ENCODE measurements around the gene AMOTL1. TPM values are rescaled to one million over a fixed set of nuclear protein-coding genes. Genes with fewer than 3 reads are reported as not detected.

The AMOTL1 gene
- polyA plus RNA-seq, 1 donor (not counting 4 experiments of a cell fraction or from before 2014, with no cell fraction given), result 86.5 TPM

DNA sequence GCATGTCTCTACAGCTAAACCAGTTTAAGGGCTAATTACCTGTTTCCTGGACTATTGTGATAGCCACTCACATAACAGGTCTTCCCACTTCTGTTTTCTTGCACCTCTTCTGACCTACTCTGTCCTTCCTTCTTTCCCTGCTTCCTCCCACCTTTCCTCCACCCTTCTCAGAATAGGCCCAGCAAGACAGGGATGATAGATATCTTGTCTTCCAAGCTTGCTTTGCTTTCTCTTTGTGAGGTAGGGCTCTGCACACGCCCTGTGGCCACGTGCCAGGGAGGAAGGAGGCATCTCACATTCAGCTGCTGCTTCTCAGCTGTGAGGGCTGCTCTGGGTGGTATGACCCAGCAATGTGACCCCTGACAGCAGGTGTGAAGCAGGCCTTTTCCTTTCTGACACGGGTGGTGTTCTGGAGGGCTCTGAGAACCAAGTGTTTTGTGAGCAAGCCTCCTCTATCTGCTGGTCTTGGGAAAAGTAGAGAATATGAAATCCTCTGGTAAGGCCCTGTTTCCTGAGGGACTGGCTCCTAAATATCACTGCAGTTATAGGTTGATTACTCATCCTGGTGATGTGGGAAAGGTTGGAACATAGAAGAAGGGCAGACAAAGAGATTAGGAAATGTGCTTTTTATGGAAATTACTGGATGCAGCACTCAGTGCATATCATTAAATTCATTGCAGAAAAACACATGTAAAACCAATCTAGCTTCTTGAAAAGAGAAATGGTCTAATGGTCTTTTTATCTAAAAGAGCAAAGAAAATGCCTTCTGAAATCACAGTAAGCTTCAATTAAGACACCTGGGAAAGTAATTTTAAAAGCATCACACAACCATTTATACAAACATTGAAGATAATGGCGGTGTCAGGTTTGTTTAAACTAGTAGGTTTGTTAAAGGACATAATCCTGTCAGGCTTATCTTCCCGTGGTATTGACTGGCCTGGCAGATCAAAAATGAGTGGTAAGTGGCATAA is 8.5 kb downstream of the AMOTL1 start:
- DNase-seq (ENCODE audit: low read depth, low spot score) (no peak), FAIRE-seq (peak; percentile 89)
- peaks cover 69% of the 10 kb centered on the region for H3K4me1 ChIP-seq (ENCODE audit: control insufficient read depth, extremely low read depth, insufficient read depth, low read length)
- H3K9ac ChIP-seq (ENCODE audit: control insufficient read depth, extremely low read depth, insufficient read depth, low read length), result peak overlapping the region; percentile 54
- H3K4me2 ChIP-seq (ENCODE audit: control insufficient read depth, extremely low read depth, insufficient read depth, low read depth, low read length), result peak overlapping the region; percentile 79
- H3K9me3 ChIP-seq (ENCODE audit: control insufficient read depth, low read depth, low read length), result no peaks in the 10 kb centered on the region
- H3K79me2 ChIP-seq (ENCODE audit: control insufficient read depth, insufficient read depth, low read length), result peaks cover 99% of the 10 kb centered on the region
- peak overlapping the region in 2 of 3 experiments; percentile 6 to 10 for H3K4me3 ChIP-seq (ENCODE audit: control insufficient read depth in 2 of 3, extremely low read depth in 1 of 3, insufficient read depth in 2 of 3, low read depth in 1 of 3, low read length in 3 of 3)
- TF ChIP-seq EZH2 (IDR thresholded peaks at IDR 0.05; ENCODE audit: low read length) (no peak), CTCF (optimal IDR thresholded peaks at IDR 0.05 in 1 of 3, IDR thresholded peaks at IDR 0.05 in 1 of 3, conservative IDR thresholded peaks at IDR 0.05 in 1 of 3; ENCODE audit: extremely low read depth in 1 of 3, insufficient read depth in 2 of 3, low read length in 3 of 3) (no peak)
- H3K9me1 ChIP-seq (ENCODE audit: control insufficient read depth, extremely low read depth, insufficient read depth, low read length), result peaks cover 4% of the 10 kb centered on the region
- H3K36me3 ChIP-seq (ENCODE audit: control insufficient read depth in 2 of 2, extremely low read depth in 1 of 2, insufficient read depth in 2 of 2, low read length in 2 of 2), result peaks cover 0 to 7% of the 10 kb centered on the region in 2 experiments
- no peaks in the 10 kb centered on the region for H3K27me3 ChIP-seq (ENCODE audit: control insufficient read depth, extremely low read depth, insufficient read depth, low read length)
- H3K27ac ChIP-seq (ENCODE audit: control insufficient read depth, insufficient read depth, low read length), result peak overlapping the region; percentile 76
- no peak overlapping the region for H2AFZ ChIP-seq (ENCODE audit: control insufficient read depth, low read length)
- dilution Hi-C loops (cut with MboI; ENCODE audit: extremely low pct_ligation_motif_present, low sequenced_read_pairs), result no loop called here
- peaks cover 30% of the 10 kb centered on the region for H4K20me1 ChIP-seq (ENCODE audit: control insufficient read depth, extremely low read depth, insufficient read depth, low read length)

DNA sequence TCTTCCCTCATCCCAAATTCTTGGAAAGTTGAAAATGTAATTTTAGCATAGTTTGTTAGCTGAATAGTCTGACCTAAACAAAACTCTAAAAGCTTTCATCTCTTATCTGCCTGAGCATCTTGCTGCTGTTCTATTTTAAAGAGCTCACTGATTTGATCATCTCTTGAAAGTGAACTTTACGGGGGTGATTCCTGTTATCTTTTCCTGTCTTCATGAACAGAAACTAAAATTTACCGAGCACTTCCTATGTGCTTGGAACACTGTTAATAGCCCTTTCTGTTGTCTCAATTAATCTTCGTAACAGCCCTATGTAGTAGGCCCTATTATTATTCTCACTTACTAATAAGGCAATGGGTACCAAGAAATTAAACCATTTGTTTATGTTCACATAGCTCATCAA is 12.3 kb downstream of the AMOTL1 start:
- Histone ChIP-seq H3K4me2 (ENCODE audit: control insufficient read depth, extremely low read depth, insufficient read depth, low read depth, low read length) (peak overlapping the region; percentile 61), H3K27me3 (ENCODE audit: control insufficient read depth, extremely low read depth, insufficient read depth, low read length) (no peaks in the 10 kb centered on the region), H2AFZ (ENCODE audit: control insufficient read depth, low read length) (no peak overlapping the region), H3K27ac (ENCODE audit: control insufficient read depth, insufficient read depth, low read length) (peak overlapping the region; percentile 38), H3K9ac (ENCODE audit: control insufficient read depth, extremely low read depth, insufficient read depth, low read length) (no peak overlapping the region), H3K4me1 (ENCODE audit: control insufficient read depth, extremely low read depth, insufficient read depth, low read length) (peaks cover 64% of the 10 kb centered on the region), H3K9me3 (ENCODE audit: control insufficient read depth, low read depth, low read length) (no peaks in the 10 kb centered on the region), H3K4me3 (ENCODE audit: control insufficient read depth in 2 of 3, extremely low read depth in 1 of 3, insufficient read depth in 2 of 3, low read depth in 1 of 3, low read length in 3 of 3) (peak overlapping the region in 2 of 3 experiments; percentile 6 to 21), H3K79me2 (ENCODE audit: control insufficient read depth, insufficient read depth, low read length) (peaks cover 99% of the 10 kb centered on the region), H3K9me1 (ENCODE audit: control insufficient read depth, extremely low read depth, insufficient read depth, low read length) (peaks cover 4% of the 10 kb centered on the region), H4K20me1 (ENCODE audit: control insufficient read depth, extremely low read depth, insufficient read depth, low read length) (peaks cover 21% of the 10 kb centered on the region), H3K36me3 (ENCODE audit: control insufficient read depth in 2 of 2, extremely low read depth in 1 of 2, insufficient read depth in 2 of 2, low read length in 2 of 2) (peaks cover under 1 to 3% of the 10 kb centered on the region in 2 experiments)
- peak; percentile 52 for FAIRE-seq
- dilution Hi-C loops (cut with MboI; ENCODE audit: extremely low pct_ligation_motif_present, low sequenced_read_pairs), result no loop called here
- no peak for DNase-seq (ENCODE audit: low read depth, low spot score)
- TF ChIP-seq EZH2 (IDR thresholded peaks at IDR 0.05; ENCODE audit: low read length) (no peak), CTCF (optimal IDR thresholded peaks at IDR 0.05 in 1 of 3, IDR thresholded peaks at IDR 0.05 in 1 of 3, conservative IDR thresholded peaks at IDR 0.05 in 1 of 3; ENCODE audit: extremely low read depth in 1 of 3, insufficient read depth in 2 of 3, low read length in 3 of 3) (no peak)

Data from keratinocyte (primary cell).